GM12878 (cell line): ENCODE results near the gene IMMP2L. TPM values are rescaled to one million over a fixed set of nuclear protein-coding genes. Genes with fewer than 3 reads are reported as not detected.

Source experiments
- CBFB ChIP-seq: IDR thresholded peaks from 2 replicates; pipeline ENCODE4 v1.6.1; 2016; ENCODE audit warnings: antibody characterized with exemption, low read depth
- CREM ChIP-seq: IDR thresholded peaks from 2 replicates; pipeline ENCODE4 v1.6.1; 2014; ENCODE audit warnings: antibody characterized with exemption, low read depth
- DPF2 ChIP-seq: fragments of 450-650 bp; IDR thresholded peaks from 2 replicates; pipeline ENCODE4 v1.6.1; 2017; ENCODE audit warnings: mild to moderate bottlenecking
- E4F1 ChIP-seq: fragments of 450-650 bp; IDR thresholded peaks from 2 replicates; pipeline ENCODE4 v1.6.1; 2018; ENCODE audit warnings: borderline replicate concordance, mild to moderate bottlenecking; ENCODE audit not compliant: partially characterized antibody
- HCFC1 ChIP-seq: fragments of 150-350 bp; IDR thresholded peaks from 2 replicates; pipeline ENCODE4 v1.6.1; 2014; ENCODE audit warnings: low read length
- MYB ChIP-seq: fragments of 150-350 bp; IDR thresholded peaks from 2 replicates; pipeline ENCODE4 v1.6.1; 2014; ENCODE audit warnings: mild to moderate bottlenecking, low read depth, low read length, borderline replicate concordance
- ZNF274 ChIP-seq: IDR thresholded peaks from one replicate; pipeline ENCODE4 v1.8.0; 2011; ENCODE audit not compliant: insufficient read length, insufficient read depth
- polyA plus RNA-seq, 11 experiments: library from polyadenylated mRNA; depleted of rRNA in 4 of 11; unstranded in 6 of 11; stranded (reverse) in 5 of 11; fragments of >200 nt; fragmentation: Nextera tagmentation in 4 of 11; fragmentation: Illumina TruSeq in 1 of 11; extraction: Ambion mirVana in 4 of 11; extraction: Trizol in 1 of 11; gene quantifications; 1 replicate in 1 of 11; 2 replicates in 10 of 11; pipeline versions ENCODE4 v1.2.1 to v1.2.3, GENCODE V29; 2011 to 2016; ENCODE audit warnings: inconsistent platforms in 2 of 11, missing spikeins in 2 of 11, low read depth in 1 of 11
- total RNA-seq, 4 experiments: library from RNA; depleted of rRNA in 3 of 4; stranded (reverse); fragments of >200 nt in 3 of 4; fragmentation: Illumina TruSeq in 1 of 4; extraction: Trizol in 1 of 4; gene quantifications; 2 replicates each; pipeline versions ENCODE4 v1.2.1 to v1.2.3, GENCODE V29; 2013 to 2021
- TF ChIP-seq, protein P1 (sequence below): fragments of 450-650 bp; conservative IDR thresholded peaks from 2 replicates; pipeline ENCODE4 v1.6.1; 2017; ENCODE audit warnings: mild to moderate bottlenecking, moderate library complexity
- TF ChIP-seq, protein P2 (sequence below): IDR thresholded peaks from 2 replicates; pipeline ENCODE4 v1.6.1; 2012; ENCODE audit warnings: low read depth, low read length, improper control_type of control experiment

The IMMP2L gene
- total and polyA plus RNA-seq, 10 of the 15 experiments (the other 5 are each of a cell fraction or from before 2014, with no cell fraction given), result 12.6 to 46.3 (median 19.6) TPM

GRCh38 chr7:111364413-111364812 is 197.9 kb downstream of the IMMP2L start (continued):
- TF ChIP-seq HCFC1 (no peak), CREM (no peak), E4F1 (no peak), CBFB (no peak), MYB (no peak), DPF2 (no peak), ZNF274 (no peak)
- TF ChIP-seq, protein P1, sequence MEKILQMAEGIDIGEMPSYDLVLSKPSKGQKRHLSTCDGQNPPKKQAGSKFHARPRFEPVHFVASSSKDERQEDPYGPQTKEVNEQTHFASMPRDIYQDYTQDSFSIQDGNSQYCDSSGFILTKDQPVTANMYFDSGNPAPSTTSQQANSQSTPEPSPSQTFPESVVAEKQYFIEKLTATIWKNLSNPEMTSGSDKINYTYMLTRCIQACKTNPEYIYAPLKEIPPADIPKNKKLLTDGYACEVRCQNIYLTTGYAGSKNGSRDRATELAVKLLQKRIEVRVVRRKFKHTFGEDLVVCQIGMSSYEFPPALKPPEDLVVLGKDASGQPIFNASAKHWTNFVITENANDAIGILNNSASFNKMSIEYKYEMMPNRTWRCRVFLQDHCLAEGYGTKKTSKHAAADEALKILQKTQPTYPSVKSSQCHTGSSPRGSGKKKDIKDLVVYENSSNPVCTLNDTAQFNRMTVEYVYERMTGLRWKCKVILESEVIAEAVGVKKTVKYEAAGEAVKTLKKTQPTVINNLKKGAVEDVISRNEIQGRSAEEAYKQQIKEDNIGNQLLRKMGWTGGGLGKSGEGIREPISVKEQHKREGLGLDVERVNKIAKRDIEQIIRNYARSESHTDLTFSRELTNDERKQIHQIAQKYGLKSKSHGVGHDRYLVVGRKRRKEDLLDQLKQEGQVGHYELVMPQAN, result no peak
- TF ChIP-seq, protein P2, sequence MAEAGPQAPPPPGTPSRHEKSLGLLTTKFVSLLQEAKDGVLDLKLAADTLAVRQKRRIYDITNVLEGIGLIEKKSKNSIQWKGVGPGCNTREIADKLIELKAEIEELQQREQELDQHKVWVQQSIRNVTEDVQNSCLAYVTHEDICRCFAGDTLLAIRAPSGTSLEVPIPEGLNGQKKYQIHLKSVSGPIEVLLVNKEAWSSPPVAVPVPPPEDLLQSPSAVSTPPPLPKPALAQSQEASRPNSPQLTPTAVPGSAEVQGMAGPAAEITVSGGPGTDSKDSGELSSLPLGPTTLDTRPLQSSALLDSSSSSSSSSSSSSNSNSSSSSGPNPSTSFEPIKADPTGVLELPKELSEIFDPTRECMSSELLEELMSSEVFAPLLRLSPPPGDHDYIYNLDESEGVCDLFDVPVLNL, result no peak
